GM11168 (cell line): ENCODE data around the gene CYS1.

Source experiments
- in situ Hi-C: fragments of 300-500 bp; cut with MboI; formaldehyde crosslinking; loops from one replicate; pipeline ENCODE4 v1.12.0; 2022; ENCODE audit warnings: low sequenced_read_pairs; ENCODE audit not compliant: unreplicated experiment

The CYS1 gene

GRCh38 chr2:10034333-10035052 lies 45.7 kb downstream of the CYS1 start:
- in situ Hi-C loops = loop anchor here (25.0 kb wide), 1 partner anchor 222 kb away; no protein-coding TSS in a partner anchor

- in situ Hi-C loops = loop anchor here (25.0 kb wide), 1 partner anchor 221 kb away; no protein-coding TSS in a partner anchor
Measured at GRCh38 chr2:10033251-10034006, 46.8 kb downstream of the CYS1 start.

- in situ Hi-C loops = loop anchor here (25.0 kb wide), 1 partner anchor 220 kb away; no protein-coding TSS in a partner anchor
Measured at GRCh38 chr2:10032746-10033105, 47.5 kb downstream of the CYS1 start.

GRCh38 chr2:10031886-10032745 lies 48.1 kb downstream of the CYS1 start:
- in situ Hi-C loops = loop anchor here (25.0 kb wide), 1 partner anchor 220 kb away; no protein-coding TSS in a partner anchor

GRCh38 chr2:10030798-10031197 lies 49.4 kb downstream of the CYS1 start:
- in situ Hi-C loops = loop anchor here (25.0 kb wide), 1 partner anchor 218 kb away; no protein-coding TSS in a partner anchor

- in situ Hi-C loops = loop anchor here (25.0 kb wide), 1 partner anchor 218 kb away; no protein-coding TSS in a partner anchor
Measured at GRCh38 chr2:10030311-10030736, 49.9 kb downstream of the CYS1 start.

GRCh38 chr2:10029875-10030223 lies 50.4 kb downstream of the CYS1 start:
- in situ Hi-C loops = loop anchor here (25.0 kb wide), 1 partner anchor 218 kb away; no protein-coding TSS in a partner anchor

- in situ Hi-C loops = loop anchor here (25.0 kb wide), 1 partner anchor 217 kb away; no protein-coding TSS in a partner anchor
Measured at GRCh38 chr2:10028988-10029874, 51.0 kb downstream of the CYS1 start.

- in situ Hi-C loops = loop anchor here (25.0 kb wide), 1 partner anchor 216 kb away; no protein-coding TSS in a partner anchor
Measured at GRCh38 chr2:10028407-10028987, 51.7 kb downstream of the CYS1 start.

- in situ Hi-C loops = loop anchor here (25.0 kb wide), 1 partner anchor 215 kb away; no protein-coding TSS in a partner anchor
Measured at GRCh38 chr2:10027660-10028330, 52.4 kb downstream of the CYS1 start.

GRCh38 chr2:10026940-10027569 lies 53.2 kb downstream of the CYS1 start:
- in situ Hi-C loops = loop anchor here (25.0 kb wide), 1 partner anchor 215 kb away; no protein-coding TSS in a partner anchor

GRCh38 chr2:10022966-10023662 lies 57.1 kb downstream of the CYS1 start:
- in situ Hi-C loops = no loop called here

GRCh38 chr2:10022445-10022844 lies 57.8 kb downstream of the CYS1 start:
- in situ Hi-C loops = no loop called here

- in situ Hi-C loops = no loop called here
Measured at GRCh38 chr2:10022041-10022421, 58.2 kb downstream of the CYS1 start.

- in situ Hi-C loops = no loop called here
Measured at GRCh38 chr2:10019602-10020400, 60.4 kb downstream of the CYS1 start.

GRCh38 chr2:10019174-10019573 lies 61.0 kb downstream of the CYS1 start:
- in situ Hi-C loops = no loop called here
